Central memory CD8-positive, alpha-beta T cell (primary cell): ENCODE measurements around the gene DDX51.

ENCODE experiments used
- ATAC-seq: fragments of 150-1000 bp; cut with Tn5 transposase; replicated peaks from 2 replicates; pipeline ENCODE4 v1.10.0; 2022; ENCODE audit warnings: mild to moderate bottlenecking, moderate FRiP score, moderate number of reproducible peaks; ENCODE audit not compliant: poor library complexity, severe bottlenecking; ENCODE audit errors: extremely low read depth
- DNase-seq, 2 donors: peaks; one replicate each; pipeline ENCODE4 v3.0.0; 2021; ENCODE audit warnings: low spot score in 2 of 2
- H3K27ac Mint-ChIP-seq: one replicate; pipeline ENCODE4 v1.8.0; 2022; ENCODE audit warnings: low read depth, mild to moderate bottlenecking, moderate library complexity, mixed read lengths
- H3K27me3 Mint-ChIP-seq: one replicate; pipeline ENCODE4 v1.8.0; 2022; ENCODE audit warnings: mixed read lengths
- H3K36me3 Mint-ChIP-seq: one replicate; pipeline ENCODE4 v1.8.0; 2022; ENCODE audit warnings: mild to moderate bottlenecking, moderate library complexity, mixed read lengths; ENCODE audit not compliant: insufficient read depth
- H3K4me1 Mint-ChIP-seq: one replicate; pipeline ENCODE4 v1.8.0; 2022; ENCODE audit warnings: mixed read lengths
- H3K4me3 Mint-ChIP-seq: one replicate; pipeline ENCODE4 v1.8.0; 2022; ENCODE audit warnings: mild to moderate bottlenecking, moderate library complexity, mixed read lengths
- H3K9me3 Mint-ChIP-seq: one replicate; pipeline ENCODE4 v1.8.0; 2022; ENCODE audit warnings: mixed read lengths

DDX51 gene

DNA sequence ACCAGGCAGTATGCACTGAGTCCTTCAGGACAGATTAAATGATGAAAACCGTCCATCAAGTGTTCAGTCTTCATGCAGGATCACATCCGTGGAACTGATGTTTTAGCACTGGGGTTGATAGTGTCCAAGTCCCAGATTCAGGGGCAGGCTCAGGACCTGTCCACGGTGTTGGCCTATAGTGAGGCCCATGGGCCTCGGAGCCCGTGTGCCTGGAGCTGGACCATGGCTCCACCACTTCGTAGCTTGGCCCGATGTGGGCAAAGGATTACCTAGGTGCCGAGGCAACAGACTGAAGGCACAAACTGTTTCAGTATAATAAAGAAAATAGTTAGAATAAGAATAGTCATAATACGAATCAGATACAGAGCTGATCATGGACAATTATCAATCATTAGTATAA lies 41.8 kb downstream of the DDX51 start:
- H3K36me3 Mint-ChIP-seq, result peaks cover 9% of the 10 kb centered on the region

DNA sequence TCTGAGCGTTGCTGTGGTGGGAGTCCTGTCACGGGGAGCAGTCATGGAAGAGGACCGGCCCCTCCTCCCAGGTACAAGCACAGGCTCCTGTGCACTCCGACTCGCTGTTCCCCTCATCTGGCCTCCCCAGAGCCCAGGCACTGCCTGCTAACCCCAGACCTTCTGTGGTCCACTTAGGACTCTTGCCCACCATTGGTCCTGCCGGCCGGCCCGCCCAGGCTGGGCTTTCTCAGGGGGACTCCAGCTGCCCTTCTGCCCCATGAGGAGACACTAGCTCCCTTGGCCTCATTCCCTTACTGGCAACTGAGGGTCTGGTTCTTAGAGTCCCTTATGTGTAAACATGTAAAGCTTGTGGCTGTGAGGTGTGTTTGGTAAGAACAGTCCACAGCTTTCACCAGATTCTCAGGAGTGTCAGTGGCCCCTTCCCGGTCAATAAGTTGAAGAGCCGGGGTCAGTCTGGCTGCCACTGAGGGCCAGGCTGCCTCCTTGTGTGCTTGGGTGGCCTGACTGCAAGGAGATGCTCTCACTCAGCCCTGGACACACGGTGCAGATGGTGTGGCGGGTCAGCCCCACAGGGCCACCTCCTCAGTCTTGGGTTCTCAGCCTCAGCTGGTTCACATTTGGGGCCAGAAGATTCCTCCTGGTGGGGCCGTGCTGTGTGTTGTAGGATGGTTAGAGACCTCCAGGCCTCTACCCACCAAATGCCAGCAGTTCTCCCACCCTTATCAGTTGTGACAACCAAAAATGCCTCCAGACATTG lies 43.6 kb downstream of the DDX51 start:
- no peak overlapping the region for H3K4me3 Mint-ChIP-seq
- H3K27ac Mint-ChIP-seq, result no peak overlapping the region
- H3K36me3 Mint-ChIP-seq, result peaks cover 8% of the 10 kb centered on the region
- no peak for DNase-seq
- no peaks in the 10 kb centered on the region for H3K27me3 Mint-ChIP-seq
- H3K4me1 Mint-ChIP-seq, result peaks cover 7% of the 10 kb centered on the region
- H3K9me3 Mint-ChIP-seq, result peaks cover 6% of the 10 kb centered on the region
- ATAC-seq, result no peak

More for the DNA sequence above, 41.8 kb downstream of the DDX51 start:
- Mint-ChIP-seq H3K27me3 (no peaks in the 10 kb centered on the region), H3K27ac (no peak overlapping the region), H3K4me3 (no peak overlapping the region), H3K4me1 (no peaks in the 10 kb centered on the region), H3K9me3 (no peaks in the 10 kb centered on the region)
- no peak for DNase-seq
- ATAC-seq, result no peak

DNA sequence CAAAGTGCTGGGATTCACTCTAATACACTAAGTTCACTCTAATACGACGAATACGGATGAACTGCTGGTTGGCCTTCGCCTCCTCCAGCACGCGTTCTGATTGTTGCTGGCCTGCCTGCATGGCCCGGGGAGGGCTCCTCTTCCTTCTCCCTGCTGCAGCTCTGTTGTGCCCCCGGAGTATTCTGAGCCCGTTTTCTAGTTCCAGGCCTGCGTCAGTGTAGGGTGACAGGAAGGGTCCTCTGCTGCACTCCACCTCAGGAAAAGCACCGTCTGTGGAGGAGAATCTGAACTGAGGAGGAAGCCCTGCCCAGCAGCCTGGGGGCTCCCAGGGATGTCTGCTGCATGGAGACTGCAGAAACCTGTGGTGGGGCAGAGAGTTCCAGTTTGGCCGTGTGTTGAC lies 44.4 kb downstream of the DDX51 start:
- no peak for DNase-seq
- Mint-ChIP-seq H3K4me3 (no peak overlapping the region), H3K4me1 (peaks cover 8% of the 10 kb centered on the region), H3K27ac (no peak overlapping the region), H3K36me3 (peaks cover 11% of the 10 kb centered on the region), H3K9me3 (peaks cover 6% of the 10 kb centered on the region), H3K27me3 (no peaks in the 10 kb centered on the region)
- no peak for ATAC-seq

DNA sequence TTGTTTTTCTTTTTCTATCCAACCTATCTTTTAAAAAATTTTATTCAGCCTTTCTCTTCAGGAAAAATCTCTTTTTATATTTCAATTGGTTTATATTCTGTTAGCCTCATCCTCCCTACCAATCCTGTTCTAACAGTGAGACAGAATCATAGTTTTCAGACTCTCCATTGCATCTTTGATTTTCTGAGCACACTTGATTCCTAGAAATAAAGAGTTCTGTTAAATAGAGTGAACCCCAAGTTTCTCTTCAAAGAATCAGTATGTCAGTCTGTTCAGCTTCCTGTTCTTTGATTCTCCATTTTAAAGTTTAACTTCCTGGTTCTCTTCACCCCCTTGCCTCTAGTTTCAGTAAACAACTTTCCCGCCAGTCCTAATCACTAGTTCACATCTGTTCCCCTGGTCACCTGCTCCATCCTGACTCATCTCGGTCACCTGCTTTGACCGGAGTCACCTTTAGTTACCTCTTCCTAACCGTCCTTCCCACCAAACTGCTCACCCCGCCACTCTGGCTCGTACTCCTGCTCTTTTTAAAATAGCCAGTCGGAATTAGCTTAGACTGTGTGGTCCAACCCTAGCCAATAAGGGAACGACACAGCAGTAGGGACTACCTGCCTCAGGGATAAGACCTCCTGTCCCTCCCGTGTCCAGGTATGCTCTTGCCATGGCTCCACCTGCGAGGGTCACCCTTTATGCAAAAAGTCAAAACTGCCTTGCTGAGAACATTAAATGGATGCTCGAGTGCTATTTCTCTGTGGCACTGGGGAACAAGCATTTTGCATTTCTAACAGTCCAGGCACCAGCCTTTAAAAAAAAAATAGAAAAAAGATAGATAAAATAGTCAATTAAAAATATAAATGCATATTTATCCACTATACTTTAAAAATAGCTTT lies 48.4 kb downstream of the DDX51 start:
- H3K4me1 Mint-ChIP-seq, result peaks cover 8% of the 10 kb centered on the region
- peak overlapping the region; percentile 59 for H3K27ac Mint-ChIP-seq
- no peak overlapping the region for H3K4me3 Mint-ChIP-seq
- no peak for ATAC-seq
- H3K9me3 Mint-ChIP-seq, result peaks cover 6% of the 10 kb centered on the region
- no peaks in the 10 kb centered on the region for H3K27me3 Mint-ChIP-seq
- no peak for DNase-seq
- H3K36me3 Mint-ChIP-seq, result peaks cover 17% of the 10 kb centered on the region

DNA sequence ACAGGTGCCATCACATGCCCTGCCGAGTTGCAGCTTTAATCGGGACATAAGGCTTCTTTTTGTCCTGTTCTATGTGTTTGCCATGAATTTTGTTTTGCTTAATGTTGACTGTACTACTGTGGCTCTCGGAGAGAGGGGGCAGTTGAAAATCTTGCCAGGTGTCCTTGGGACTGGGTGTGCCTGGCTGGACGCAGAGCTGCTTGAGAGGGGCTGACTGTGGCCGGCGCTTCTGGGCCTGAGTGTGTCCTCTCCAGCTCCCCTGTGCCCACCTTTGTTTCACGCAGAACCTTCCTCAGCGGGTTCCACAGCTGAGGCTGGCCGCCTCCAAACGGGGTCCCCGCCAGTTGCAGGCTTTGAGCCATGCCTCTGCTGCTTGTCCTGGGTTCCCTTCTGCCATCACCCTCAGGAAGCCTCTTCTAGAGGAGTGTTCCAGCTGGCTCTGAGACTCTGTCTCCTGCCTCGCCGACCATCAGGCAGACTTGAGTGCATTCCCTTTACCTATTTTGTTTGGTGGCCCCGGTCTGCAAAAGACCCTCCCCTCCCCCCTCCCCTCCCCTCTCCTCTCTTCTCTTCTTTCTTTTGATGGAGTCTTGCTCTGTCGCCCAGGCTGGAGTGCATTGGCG lies 49.7 kb downstream of the DDX51 start:
- H3K36me3 Mint-ChIP-seq, result peaks cover 17% of the 10 kb centered on the region
- no peak for DNase-seq
- H3K4me3 Mint-ChIP-seq, result no peak overlapping the region
- peaks cover 6% of the 10 kb centered on the region for H3K9me3 Mint-ChIP-seq
- H3K27me3 Mint-ChIP-seq, result no peaks in the 10 kb centered on the region
- peaks cover 18% of the 10 kb centered on the region for H3K4me1 Mint-ChIP-seq
- ATAC-seq, result no peak
- peak overlapping the region; percentile 59 for H3K27ac Mint-ChIP-seq

DNA sequence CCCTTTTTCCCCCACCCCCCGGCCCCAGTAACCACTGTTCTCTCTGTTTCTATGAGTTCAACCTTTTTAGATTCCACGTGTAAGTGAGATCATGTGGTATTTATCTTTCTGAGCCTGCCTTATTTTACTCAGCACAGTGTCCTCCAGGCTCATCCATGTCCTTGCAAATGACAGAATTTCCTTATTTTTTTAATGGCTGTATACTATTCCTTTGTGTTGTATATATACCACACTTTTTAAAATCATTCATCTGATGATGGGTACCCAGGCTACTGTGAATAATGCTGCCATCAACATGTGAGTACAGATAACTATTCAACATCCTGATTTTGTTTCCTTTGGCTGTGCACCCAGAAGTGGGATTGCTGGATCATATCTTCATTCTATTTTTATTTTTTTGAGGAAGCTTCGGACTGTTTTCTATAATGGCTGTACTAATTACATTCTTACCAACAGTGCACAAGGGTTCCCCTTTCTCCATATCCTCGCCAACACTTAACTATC lies 54.7 kb downstream of the DDX51 start:
- H3K9me3 Mint-ChIP-seq, result no peaks in the 10 kb centered on the region
- H3K27ac Mint-ChIP-seq, result peak overlapping the region; percentile 66
- H3K4me1 Mint-ChIP-seq, result peaks cover 25% of the 10 kb centered on the region
- DNase-seq, result no peak
- peaks cover 16% of the 10 kb centered on the region for H3K36me3 Mint-ChIP-seq
- no peak overlapping the region for H3K4me3 Mint-ChIP-seq
- ATAC-seq, result no peak
- no peaks in the 10 kb centered on the region for H3K27me3 Mint-ChIP-seq
